Femur (tissue), 1 donor: ENCODE results near the gene PRKCE.

Experiments
- DNase-seq: peaks from one replicate; pipeline ENCODE4 v3.0.0-alpha.2; 2017

The PRKCE gene

DNA sequence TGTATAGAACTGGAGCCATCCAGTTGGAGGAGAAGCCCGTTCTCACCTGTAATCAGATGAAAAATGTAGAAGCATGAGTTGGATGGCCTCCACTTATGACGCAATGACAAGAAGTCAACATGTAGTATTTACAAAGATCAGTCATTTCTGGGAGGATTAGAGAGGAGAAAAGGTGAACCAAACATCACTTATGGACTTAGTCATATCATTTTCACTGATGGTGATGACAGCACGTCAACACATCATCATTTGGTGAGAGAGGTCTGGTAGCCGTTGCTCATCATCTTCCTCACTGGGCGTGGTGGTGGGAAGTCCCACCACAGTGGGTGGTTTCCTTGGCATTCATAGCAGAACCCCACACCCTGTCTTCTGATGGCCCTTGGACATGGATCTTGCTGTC, 381.5 kb downstream of the PRKCE start:
- no peak for DNase-seq

DNA sequence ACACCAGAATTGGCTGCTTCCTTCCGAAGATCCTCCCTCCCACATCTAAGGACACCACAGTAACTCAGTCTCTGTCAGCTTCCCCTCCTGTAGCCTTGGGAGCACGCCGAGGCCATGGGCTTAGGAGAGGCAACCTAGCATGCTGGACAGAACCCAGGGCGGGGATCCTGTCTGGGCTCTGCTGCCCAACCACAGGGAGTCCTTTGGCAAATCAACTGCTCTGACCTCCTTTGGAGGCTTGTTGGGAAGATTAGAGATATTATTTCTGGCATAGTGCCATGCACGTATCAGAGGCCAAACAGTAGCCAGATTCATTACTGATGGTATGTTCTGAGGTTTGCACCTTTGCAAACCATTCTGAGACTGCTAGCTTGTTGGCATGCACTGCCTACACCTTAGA, 383.1 kb downstream of the PRKCE start:
- DNase-seq: no peak

DNA sequence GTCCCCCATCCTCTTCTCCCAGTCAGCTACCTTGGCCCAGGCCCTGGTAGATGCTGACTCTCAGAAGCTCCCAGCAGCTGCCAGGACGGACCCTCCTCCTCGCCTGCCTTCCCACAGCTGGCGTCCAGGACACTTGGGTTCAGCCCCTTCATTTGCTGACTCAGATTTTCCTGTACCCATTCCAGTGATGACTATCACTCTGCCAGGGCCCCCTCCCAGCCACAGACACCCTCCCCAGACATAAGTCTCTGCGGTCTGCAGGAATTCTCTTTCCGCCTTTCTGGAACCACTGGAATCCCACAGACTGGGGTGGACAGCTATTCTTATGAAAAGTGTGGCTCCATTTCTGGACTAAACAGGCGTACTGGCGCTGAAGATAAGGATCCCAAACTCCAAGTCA, 385.5 kb downstream of the PRKCE start:
- peak; percentile 66 for DNase-seq

DNA sequence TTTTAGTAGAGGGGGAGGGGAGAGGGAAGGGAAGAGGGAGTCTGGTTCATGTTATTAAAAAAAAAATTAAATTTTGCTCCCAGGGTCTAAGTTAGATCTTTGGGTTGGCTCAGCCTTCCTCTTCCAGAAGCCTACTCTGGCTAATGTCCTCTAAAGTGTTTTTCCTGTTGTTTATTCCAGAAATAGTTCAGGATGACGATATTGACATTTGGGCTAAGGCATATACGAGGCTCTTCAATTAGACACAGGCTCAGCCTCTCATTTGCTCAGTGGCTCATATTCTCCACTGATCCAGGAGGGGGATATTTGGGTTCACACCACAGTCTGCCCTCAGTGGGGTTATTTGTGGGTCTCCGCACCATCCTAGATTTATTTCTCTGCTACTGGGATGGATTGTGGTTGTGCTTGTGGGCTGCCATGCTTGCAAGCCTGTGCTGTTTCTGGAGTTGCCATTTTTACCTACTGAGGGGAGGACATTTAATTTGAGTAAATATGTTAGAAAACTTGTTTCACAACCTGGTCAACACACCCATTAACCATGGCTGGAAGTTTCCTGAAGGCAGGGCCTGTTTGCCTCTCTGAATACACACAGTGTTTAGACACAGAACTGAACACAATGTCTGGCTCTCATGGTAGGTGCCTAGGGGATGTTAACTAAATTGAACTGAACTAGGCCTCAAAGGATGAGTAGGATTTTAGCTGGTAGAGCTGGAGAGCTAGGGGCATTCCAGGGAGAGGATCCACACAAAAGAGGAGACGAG, 388.2 kb downstream of the PRKCE start:
- DNase-seq: no peak

DNA sequence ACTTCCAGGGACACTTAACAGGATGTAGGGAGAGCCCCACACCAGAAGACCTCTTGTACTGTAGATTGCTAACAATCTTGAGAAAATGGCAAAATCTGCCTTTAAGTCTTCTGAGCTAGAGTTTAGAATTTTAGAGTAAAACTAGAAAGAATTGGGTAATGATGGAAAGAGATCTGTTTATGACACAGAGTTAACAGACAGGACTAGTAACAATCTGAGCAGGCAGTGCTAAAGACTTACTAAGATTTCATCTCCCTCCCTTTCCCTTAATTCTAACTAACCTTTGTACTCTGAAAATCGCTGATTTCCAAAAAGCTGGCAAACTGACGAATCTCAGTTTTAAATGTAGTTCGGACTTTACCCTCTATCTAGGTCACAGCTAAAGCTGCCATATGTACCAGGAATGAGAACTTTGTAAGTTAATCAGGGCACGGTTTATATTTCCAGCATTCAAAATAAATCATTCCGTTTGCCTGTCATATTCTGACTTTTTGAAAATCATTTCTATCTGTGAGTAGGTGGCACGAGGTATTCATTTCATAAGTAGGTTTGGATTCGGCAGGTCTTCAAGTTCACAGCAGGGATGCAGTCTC, 389.2 kb downstream of the PRKCE start:
- no peak for DNase-seq

DNA sequence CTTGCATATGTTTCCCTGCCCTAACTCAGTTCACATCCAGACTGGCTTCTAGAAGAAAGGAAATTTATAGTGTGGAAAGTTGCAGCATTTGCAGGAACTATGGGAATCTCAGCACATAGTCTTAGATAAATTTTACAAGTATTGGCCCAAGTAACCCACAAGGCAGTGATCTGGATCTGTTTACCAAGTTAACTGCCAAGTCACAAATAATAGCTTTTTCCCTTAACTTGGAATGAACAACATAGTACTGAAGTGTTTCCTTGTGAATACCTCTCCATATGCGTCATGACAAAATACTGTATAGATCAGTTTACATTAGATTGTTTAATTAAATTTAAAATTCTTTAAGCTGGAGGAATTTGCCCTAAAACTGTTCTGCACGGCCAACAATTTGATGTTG, 390.0 kb downstream of the PRKCE start:
- no peak for DNase-seq

DNA sequence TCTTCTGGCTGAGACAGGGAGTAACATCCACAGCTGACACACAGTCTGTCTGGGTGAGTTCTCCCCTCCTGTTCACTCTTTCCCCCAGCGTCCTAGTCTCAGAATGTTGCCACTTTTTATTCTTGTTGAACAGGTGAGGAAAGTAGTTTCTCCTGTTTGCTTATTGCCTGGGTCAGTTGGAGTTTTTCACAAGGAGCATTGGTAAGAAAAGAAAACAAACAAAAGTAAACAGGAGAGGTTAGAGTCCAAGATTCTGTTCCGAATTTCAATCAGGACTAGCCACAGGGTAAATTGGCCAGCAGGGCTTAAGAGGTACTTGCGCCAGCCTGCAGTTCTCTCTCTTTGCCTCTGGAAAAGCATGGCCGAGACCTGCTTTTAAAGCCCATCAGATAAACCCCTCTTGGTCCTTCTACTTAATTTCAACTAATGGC, 390.7 kb downstream of the PRKCE start:
- no peak for DNase-seq

DNA sequence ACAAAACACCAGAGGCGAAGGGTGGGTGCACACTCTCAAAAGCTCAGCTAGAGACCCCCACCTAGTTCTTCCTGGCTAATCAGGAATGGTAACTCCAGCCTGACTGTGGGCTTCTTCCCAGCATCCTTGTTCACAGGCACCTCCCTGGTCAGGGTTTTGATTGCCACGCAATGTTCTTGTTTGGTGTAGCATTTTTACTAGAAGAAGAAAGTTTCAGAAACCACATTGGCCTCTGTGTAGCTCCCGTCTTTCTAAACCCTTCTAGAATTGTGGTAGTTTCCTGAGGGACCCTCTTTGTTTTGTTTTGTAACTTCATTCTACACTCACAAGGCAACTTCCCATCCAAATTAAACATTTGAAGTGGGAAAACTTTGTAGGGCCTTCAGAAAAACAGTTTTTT, 391.2 kb downstream of the PRKCE start:
- no peak for DNase-seq

DNA sequence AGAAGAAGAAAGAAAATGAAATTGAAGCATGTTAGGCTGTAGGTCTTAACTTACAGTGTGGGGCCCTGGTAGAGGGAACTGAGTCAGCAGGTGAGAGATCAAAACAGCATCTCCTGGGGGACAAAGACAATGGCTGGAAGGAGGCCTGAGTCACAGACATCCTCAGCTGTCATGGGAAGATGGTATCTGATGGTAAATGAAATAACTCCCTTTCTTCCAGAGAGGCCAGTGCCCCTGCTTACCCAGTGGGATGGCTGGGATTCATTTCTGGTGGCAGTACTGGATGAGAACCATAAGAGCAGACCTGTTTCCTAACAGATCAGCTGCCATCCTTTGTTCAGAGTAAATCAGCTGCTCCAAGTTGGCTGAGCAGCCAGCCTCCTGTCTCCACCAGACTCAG, 394.4 kb downstream of the PRKCE start:
- no peak for DNase-seq

DNA sequence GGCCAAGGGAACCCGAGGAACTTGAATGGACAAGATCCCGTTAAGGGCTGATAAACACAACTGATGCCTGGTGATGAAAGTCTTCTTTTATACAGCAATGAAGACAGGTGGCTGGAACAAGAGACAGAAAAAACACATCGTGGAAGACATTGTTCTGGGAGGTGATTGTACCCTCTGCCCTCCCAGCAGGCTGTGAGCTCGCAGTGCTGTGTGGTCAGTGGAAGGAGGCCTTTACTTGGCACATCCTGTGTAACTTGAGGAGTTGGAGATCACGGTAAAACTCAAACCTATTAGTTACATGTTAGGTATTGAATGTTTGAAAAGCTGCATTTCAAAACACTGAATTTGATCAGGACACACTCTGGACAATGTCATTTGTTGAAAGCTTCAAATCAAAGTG, 395.8 kb downstream of the PRKCE start:
- no peak for DNase-seq

DNA sequence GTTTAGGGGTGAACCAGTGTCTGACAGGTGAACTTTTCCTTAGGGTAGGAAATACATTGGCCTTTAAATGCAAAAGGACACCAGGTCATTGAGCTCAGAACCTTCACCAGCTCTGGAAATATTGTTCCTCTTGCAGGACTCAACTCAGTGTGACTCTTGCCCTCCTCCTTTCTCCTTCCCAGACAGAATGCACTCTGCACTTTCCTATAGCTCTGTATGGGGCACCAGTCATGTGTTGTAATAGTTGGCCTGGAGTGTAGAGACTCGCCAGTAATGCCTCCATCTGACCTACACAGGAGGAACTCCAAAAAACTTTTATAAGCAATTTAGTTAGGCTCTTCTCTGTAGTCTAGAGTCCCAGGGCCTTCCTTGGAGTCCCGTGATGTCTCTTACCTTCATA, 397.2 kb downstream of the PRKCE start:
- DNase-seq: no peak

DNA sequence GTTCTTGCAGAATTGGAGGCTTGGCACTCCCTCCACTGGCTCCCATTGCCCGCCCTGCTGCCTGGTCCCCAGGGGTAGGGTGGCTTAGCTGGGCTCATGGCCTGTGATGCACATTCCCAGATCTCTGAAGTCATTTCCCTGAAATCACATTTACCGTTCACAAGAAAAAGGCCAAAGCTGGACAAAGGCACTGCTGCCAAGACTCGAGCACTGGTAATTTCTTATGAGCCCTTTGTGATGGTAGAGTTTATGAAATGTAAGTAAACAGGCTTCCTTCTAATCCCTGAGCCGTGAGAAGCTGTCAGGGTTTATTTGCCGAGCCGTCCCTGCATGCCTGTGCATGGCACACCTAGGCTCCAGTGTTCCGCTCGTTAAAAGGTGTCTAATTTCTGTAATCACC, 398.6 kb downstream of the PRKCE start:
- DNase-seq: no peak

DNA sequence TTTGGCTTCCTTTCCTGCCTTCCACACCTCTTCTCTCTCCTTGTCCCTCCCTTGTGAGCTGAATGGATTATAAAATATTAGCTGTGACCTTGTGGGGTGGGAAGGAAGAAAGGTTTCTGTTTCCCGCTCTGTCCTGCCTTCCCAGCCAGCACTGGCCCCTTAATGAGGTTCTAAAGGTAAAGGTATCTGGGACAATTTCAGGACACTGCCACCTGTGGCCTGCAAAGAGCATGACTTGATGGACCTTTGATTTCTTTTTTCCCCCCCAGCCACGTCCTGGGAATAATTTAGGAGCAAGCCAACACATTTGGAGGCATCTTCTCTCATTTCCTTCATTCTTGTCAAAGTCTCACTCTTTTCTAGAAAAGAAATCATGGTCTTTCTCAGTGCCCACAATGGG, 399.0 kb downstream of the PRKCE start:
- DNase-seq: no peak

DNA sequence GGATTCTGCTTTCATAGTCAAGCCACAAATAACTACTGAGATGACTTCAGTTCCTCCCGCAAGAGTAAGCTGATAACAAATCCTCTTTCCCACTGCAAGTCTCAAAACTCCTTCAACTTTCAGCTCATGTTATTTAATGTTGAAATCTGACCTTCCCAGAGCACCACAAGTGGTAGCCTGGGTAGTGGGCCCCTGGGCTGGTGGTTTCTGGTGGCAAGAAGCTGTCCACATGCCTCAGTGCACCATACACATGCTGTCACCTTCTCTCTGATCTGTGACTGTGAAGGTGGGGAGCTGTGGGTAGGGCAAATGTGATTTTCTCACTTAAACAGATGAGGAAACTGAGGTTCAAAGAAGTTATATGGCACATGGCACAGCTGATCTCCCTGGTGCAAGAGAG, 399.6 kb downstream of the PRKCE start:
- no peak for DNase-seq

DNA sequence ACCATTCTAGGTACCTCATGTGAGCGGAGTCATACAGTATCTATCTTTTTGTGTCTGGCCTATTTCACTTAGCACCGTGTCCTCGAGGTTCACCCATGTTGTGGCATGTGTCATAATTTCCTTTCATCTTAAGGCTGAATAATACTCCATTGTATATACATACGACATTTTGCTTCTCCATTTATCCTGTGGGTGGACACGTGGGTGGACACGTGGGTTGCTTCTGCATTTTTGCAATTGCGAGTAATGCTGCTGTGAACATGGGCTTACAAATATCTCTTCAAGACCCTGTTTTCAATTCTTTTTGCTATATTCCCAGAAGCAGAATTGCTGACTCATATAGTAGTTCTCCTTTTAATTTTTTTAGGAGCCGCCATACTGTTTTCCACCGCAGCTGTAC, 402.1 kb downstream of the PRKCE start:
- DNase-seq: no peak

DNA sequence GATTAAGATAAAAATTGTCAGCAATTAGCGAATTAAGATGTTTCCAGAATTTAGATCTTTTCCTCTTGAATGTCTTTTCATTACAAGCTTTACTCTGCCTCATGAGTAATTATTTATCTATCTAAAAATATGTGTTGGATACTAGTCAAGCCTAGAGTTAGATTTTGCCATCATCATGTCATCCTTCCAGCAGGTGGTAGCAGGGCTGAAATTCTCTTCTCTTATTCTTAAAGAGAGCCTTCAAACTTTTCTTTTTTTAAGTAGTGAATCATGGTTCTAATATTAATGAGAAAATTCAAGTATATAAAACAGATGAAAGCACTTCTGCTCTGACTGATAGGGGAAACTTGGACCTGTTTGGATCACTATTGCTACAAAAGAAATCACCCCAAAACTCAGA, 405.1 kb downstream of the PRKCE start:
- no peak for DNase-seq

DNA sequence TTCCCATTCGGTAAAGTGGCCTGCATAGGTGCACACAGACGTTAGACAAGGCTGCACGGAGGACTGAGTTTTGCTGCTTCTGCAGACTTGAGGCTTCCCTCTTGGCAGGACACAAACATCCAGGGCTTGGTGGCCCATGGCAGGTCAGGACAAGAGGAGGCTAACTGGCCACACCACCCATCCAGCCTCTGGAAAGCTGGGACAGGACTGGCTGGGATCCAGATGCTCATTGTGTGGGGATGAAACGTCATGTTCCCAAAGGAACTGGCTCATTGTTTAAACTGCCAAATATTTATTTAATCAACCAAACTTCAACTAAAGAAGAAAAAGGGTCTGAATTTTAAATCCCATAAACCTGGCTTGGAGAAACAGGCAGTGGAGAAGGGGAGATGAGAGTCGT, 406.7 kb downstream of the PRKCE start:
- DNase-seq: no peak

DNA sequence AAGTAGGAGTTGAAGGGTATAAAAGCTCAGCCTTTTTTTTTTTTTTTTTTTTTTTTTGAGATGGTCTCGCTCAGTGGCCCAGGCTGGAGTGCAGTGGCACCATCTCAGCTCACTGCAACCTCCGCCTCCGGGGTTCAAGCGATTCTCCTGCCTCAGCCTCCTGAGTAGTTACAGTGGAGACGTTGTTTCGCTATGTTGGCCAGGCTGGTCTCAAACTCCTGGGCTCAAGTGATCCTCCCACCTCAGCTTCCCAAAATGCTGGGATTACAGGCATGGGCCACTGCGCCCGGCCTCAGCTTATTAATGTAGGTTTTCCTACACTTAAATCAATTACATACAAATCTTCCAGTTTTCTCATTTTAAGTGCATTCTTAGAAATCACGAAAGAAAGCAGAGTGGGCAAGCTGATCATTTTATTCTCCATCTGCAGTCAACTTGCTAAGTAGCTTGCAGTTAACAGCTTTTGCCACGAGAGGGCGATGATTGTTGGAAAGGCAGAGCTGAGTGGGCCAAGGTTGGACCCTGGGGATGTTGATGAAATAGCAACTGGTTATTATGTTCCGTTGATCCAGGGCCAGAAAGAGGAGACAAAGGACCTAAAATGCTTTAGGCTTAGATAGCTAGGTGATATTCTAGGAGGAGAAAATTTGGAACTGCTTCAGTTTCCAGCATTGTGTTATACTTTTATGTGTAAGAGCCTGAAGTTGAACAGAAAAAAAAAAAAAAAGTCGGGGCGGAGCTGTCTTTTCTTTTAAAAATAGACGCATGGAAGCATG, 411.4 kb downstream of the PRKCE start:
- DNase-seq: peak; percentile 88

DNA sequence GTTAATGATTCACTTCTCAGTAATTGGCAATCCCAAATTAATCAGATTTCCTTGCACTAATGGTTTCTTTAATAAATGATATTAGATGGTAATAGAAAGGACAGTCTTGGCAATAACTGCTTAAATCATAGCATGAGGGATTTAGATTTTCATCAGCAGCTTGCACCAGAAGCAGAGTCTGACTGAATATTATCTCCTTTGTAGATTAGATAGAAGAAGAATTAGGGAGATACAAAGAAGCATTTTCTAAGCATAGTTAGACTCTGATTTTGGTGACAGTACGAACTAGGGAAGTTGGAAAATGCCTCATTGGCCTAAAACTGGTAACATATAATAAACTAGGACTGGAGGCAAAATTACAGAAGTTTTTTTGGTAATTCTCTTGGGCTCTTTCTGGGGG, 412.9 kb downstream of the PRKCE start:
- DNase-seq: no peak

DNA sequence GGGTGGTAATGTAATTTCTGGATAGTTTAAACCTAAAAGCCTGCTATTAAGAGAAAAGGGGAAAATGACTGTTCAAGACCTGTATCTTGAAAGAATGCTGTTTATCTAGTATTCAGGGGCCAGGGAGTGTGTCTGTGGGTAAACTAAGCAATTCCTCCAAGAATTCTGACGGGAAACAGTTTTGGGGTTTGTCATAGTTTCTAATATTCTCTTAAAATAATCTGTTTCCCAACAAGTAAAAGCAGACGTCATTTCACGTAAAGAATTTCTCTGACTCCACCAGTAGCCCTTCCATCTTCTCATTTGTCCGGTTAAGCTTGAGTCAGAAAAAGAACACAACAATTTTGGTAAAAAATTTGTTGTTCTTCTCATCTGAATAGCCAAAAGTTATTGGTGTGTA, 413.7 kb downstream of the PRKCE start:
- DNase-seq: no peak

DNA sequence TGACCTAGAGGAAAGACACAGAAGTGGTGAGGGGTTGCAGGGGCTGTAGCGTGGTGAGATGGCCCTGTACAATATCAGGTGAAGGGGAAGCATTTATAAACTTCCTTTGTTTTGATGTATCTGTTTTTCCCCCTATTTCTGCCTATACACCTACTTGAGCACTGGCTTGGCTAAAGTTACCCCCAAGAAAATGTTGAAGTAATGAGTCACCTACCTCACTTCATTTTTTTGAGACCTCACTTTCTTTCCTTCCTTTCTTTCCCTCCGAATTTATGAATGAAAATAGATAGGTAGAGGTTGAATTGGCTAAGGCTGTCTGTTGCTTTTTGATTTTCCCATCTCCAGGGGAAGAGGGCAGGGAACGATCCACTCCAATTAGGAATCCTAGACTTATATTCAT, 414.6 kb downstream of the PRKCE start:
- no peak for DNase-seq

DNA sequence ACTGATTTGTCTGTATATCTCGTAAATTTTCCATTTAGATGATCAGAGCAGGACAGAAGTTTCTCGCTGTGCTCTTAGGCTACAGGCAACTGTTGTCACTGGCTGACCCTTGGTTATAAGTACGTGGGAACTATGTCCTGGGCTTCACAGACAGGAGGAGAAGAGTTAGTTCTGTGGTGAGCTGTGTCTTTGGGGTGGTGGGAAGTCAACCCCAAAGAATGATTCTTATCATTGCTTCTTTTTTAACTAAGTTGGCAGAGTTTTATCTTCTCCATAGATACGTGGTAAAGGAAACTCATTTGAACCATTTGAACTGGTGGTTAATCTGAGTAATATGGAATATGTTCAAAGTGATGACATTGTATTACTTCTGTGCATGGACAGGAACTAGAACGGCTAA, 415.1 kb downstream of the PRKCE start:
- DNase-seq: no peak

DNA sequence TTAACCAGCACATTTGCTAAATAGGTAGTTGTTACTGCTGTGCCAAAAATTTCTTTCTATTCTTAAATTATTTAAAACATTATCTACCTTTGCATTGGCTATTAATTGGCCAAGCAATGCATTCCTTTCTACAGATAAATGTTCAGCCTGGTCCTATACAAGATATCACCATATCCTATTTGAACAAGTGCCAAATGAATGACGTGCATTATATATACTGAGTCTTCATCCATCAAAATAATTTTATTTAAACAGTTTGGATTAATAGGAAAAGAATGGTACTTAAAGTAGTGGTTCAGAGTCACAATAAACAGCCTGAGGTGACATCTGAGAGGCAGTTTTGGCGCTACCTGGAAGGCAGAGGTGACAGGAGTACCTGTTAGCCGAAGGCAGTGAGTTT, 415.6 kb downstream of the PRKCE start:
- no peak for DNase-seq
